Mucosa of gallbladder (tissue), 1 donor: ENCODE results near the gene AMBRA1. TPM values are rescaled to one million over a fixed set of nuclear protein-coding genes. Genes with fewer than 3 reads are reported as not detected.

Experiments
- DNase-seq: peaks from one replicate; pipeline ENCODE4 v3.0.0-alpha.2; 2020; ENCODE audit warnings: low spot score
- total RNA-seq: library from RNA; stranded (reverse); gene quantifications from one replicate; pipeline ENCODE4 v1.2.1, GENCODE V29; 2021
- donor health status: DM: no; HTN: no; CAD: no.

The AMBRA1 gene
- total RNA-seq, 1 donor from 2014 or later = 42.1 TPM

GRCh38 chr11:46475926-46476545 is 117.8 kb downstream of the AMBRA1 start:
- DNase-seq = no peak

GRCh38 chr11:46475051-46475925 is 118.5 kb downstream of the AMBRA1 start:
- DNase-seq = no peak

GRCh38 chr11:46472662-46472994 is 121.2 kb downstream of the AMBRA1 start:
- peak; percentile 46 for DNase-seq

- DNase-seq = no peak
Measured at GRCh38 chr11:46471943-46472661, 121.7 kb downstream of the AMBRA1 start.

- DNase-seq = no peak
Measured at GRCh38 chr11:46469926-46470325, 123.9 kb downstream of the AMBRA1 start.

- no peak for DNase-seq
Measured at GRCh38 chr11:46465683-46466082, 128.1 kb downstream of the AMBRA1 start.

- no peak for DNase-seq
Measured at GRCh38 chr11:46463701-46464421, 130.0 kb downstream of the AMBRA1 start.

- no peak for DNase-seq
Measured at GRCh38 chr11:46461461-46461927, 132.3 kb downstream of the AMBRA1 start.

- DNase-seq = no peak
Measured at GRCh38 chr11:46458491-46458890, 135.3 kb downstream of the AMBRA1 start.

GRCh38 chr11:46457659-46458424 is 136.0 kb downstream of the AMBRA1 start:
- DNase-seq = no peak

- no peak for DNase-seq
Measured at GRCh38 chr11:46457021-46457420, 136.8 kb downstream of the AMBRA1 start.

GRCh38 chr11:46456269-46457001 is 137.4 kb downstream of the AMBRA1 start:
- no peak for DNase-seq

GRCh38 chr11:46455834-46456233 is 138.0 kb downstream of the AMBRA1 start:
- no peak for DNase-seq

GRCh38 chr11:46452918-46453517 is 140.8 kb downstream of the AMBRA1 start:
- no peak for DNase-seq

- DNase-seq = no peak
Measured at GRCh38 chr11:46451759-46452158, 142.1 kb downstream of the AMBRA1 start.

GRCh38 chr11:46450846-46451477 is 142.9 kb downstream of the AMBRA1 start:
- no peak for DNase-seq

GRCh38 chr11:46447544-46447943 is 146.3 kb downstream of the AMBRA1 start:
- no peak for DNase-seq

GRCh38 chr11:46445920-46446771 is 147.7 kb downstream of the AMBRA1 start:
- no peak for DNase-seq
